PC-9 (cell line): ENCODE results near the gene CNGB1. TPM values are rescaled to one million over a fixed set of nuclear protein-coding genes. Genes with fewer than 3 reads are reported as not detected.

Experiments
- BruUV-seq: library from RNA; stranded (reverse); fragments of 400-500 nt; replicated peaks from 2 replicates; lab custom pipeline; 2021; lab: Mats Ljungman, UMichigan
- CTCF ChIA-PET: fragments of 300-600 bp; sonication (Branson Sonifier 250); formaldehyde crosslinking; loops from one replicate; lab custom pipeline; 2022; ENCODE audit warnings: antibody characterized with exemption; lab: Charles Lee
- POLR2A ChIA-PET: fragments of 300-600 bp; sonication (Branson Sonifier 250); formaldehyde crosslinking; loops from one replicate; lab custom pipeline; 2022; ENCODE audit warnings: antibody characterized with exemption; ENCODE audit not compliant: unreplicated experiment; lab: Charles Lee
- DNase-seq, 2 experiments: peaks; one replicate each; pipeline versions ENCODE4 v3.0.0 to v3.0.0-alpha.2; 2015 to 2022; ENCODE audit warnings: mixed read lengths in 1 of 2
- H2AFZ ChIP-seq: fragments of 200-600 bp; sonication (generic); 2 replicates; pipeline ENCODE4 v1.8.1; 2017; ENCODE audit warnings: antibody characterized with exemption
- H3F3A ChIP-seq: fragments of 200-600 bp; sonication (generic); 2 replicates; pipeline ENCODE4 v1.8.1; 2017; ENCODE audit warnings: antibody characterized with exemption, mild to moderate bottlenecking, low read depth; ENCODE audit not compliant: insufficient read depth
- H3K27ac ChIP-seq: fragments of 200-600 bp; sonication (generic); 2 replicates; pipeline ENCODE4 v1.6.1; 2016; ENCODE audit warnings: mixed run types
- H3K27me3 ChIP-seq: fragments of 200-600 bp; sonication (generic); 2 replicates; pipeline ENCODE4 v1.6.1; 2016; ENCODE audit warnings: low read depth, mixed run types; ENCODE audit not compliant: insufficient read depth
- H3K36me3 ChIP-seq: fragments of 200-600 bp; sonication (generic); 2 replicates; pipeline ENCODE4 v1.6.1; 2016; ENCODE audit warnings: low read depth, mixed run types
- H3K4me1 ChIP-seq: fragments of 200-600 bp; sonication (generic); replicated peaks from 2 replicates; pipeline ENCODE4 v1.6.1; 2016; ENCODE audit warnings: mixed run types; ENCODE audit not compliant: insufficient read depth
- H3K4me2 ChIP-seq: fragments of 200-600 bp; sonication (generic); 2 replicates; pipeline ENCODE4 v1.6.1; 2017; ENCODE audit warnings: mixed run types
- H3K4me3 ChIP-seq: fragments of 200-600 bp; sonication (generic); 2 replicates; pipeline ENCODE4 v1.6.1; 2016; ENCODE audit warnings: mixed run types
- H3K79me2 ChIP-seq: fragments of 200-600 bp; sonication (generic); 2 replicates; pipeline ENCODE4 v1.6.1; 2017; ENCODE audit warnings: low read depth, mixed run types
- H3K9me2 ChIP-seq: fragments of 200-600 bp; sonication (generic); 2 replicates; pipeline ENCODE4 v1.8.1; 2017; ENCODE audit warnings: mild to moderate bottlenecking; ENCODE audit not compliant: insufficient read depth
- H3K9me3 ChIP-seq: fragments of 200-600 bp; sonication (generic); 2 replicates; pipeline ENCODE4 v1.8.1; 2016; ENCODE audit warnings: low read depth; ENCODE audit not compliant: insufficient read depth
- H4K20me1 ChIP-seq: fragments of 200-600 bp; sonication (generic); 2 replicates; pipeline ENCODE4 v1.8.1; 2017; ENCODE audit not compliant: insufficient read depth
- CTCF ChIP-seq: fragments of 200-600 bp; sonication (generic); conservative IDR thresholded peaks from 2 replicates; pipeline ENCODE4 v1.6.1; 2017; ENCODE audit warnings: mixed run types, antibody characterized with exemption, mild to moderate bottlenecking, moderate library complexity
- EZH2 ChIP-seq: fragments of 200-600 bp; sonication (generic); IDR thresholded peaks from 2 replicates; pipeline ENCODE4 v1.8.0; 2017; ENCODE audit warnings: antibody characterized with exemption, low read depth
- intact Hi-C: fragments of 100-400 bp; cut with micrococcal nuclease; formaldehyde crosslinking; loops from one replicate; pipeline ENCODE4 v1.10.0; 2022; ENCODE audit not compliant: unreplicated experiment
- total RNA-seq: library from RNA; stranded (reverse); gene quantifications from 2 replicates; pipeline ENCODE4 v1.2.3, GENCODE V29; 2021

CNGB1 gene
- total RNA-seq, 1 experiment from 2014 or later: 1.1 TPM

GRCh38 chr16:57910696-57911095 lies 60.2 kb downstream of the CNGB1 start:
- H3K27me3 ChIP-seq: no peaks in the 10 kb centered on the region
- peaks cover 24% of the 10 kb centered on the region for H3K4me1 ChIP-seq
- intact Hi-C loops: no loop called here
- DNase-seq: peak in 1 of 2 experiments; percentile 64
- peak overlapping the region; percentile 36 for H3K4me2 ChIP-seq
- no peaks in the 10 kb centered on the region for H4K20me1 ChIP-seq
- peak overlapping the region; percentile 48 for H3K27ac ChIP-seq
- ChIA-PET POLR2A (no interaction called here), CTCF (no interaction called here)
- peaks cover 38% of the 10 kb centered on the region for H3F3A ChIP-seq
- no peaks in the 10 kb centered on the region for H3K79me2 ChIP-seq
- H3K36me3 ChIP-seq: no peaks in the 10 kb centered on the region
- H2AFZ ChIP-seq: no peak overlapping the region
- no TSS peak for BruUV-seq
- no peaks in the 10 kb centered on the region for H3K9me3 ChIP-seq
- H3K9me2 ChIP-seq: no peaks in the 10 kb centered on the region
- no peak for TF ChIP-seq EZH2
- no peak for TF ChIP-seq CTCF
- no peak overlapping the region for H3K4me3 ChIP-seq

GRCh38 chr16:57908409-57908987 lies 62.4 kb downstream of the CNGB1 start:
- CTCF ChIA-PET: no interaction called here
- Histone ChIP-seq H2AFZ (no peak overlapping the region), H3K36me3 (no peaks in the 10 kb centered on the region), H3K27ac (no peak overlapping the region), H3K27me3 (no peaks in the 10 kb centered on the region), H3K9me3 (no peaks in the 10 kb centered on the region), H3K79me2 (no peaks in the 10 kb centered on the region), H3K4me3 (no peak overlapping the region), H3K9me2 (no peaks in the 10 kb centered on the region), H3F3A (peaks cover 33% of the 10 kb centered on the region), H3K4me2 (no peak overlapping the region), H4K20me1 (no peaks in the 10 kb centered on the region), H3K4me1 (peaks cover 24% of the 10 kb centered on the region)
- intact Hi-C loops: no loop called here
- POLR2A ChIA-PET: no interaction called here
- TF ChIP-seq CTCF: no peak
- no peak for TF ChIP-seq EZH2
- BruUV-seq: no TSS peak
- no peak for DNase-seq

- ChIA-PET CTCF (interaction anchor here (1.0 to 1.1 kb wide), 2 partner anchors 32 to 98 kb away, joined by 3 to 4 read pairs; no protein-coding TSS in a partner anchor), POLR2A (no interaction called here)
- BruUV-seq: no TSS peak
- Histone ChIP-seq H3K9me3 (no peaks in the 10 kb centered on the region), H3K9me2 (no peaks in the 10 kb centered on the region), H3K79me2 (no peaks in the 10 kb centered on the region), H3K4me3 (no peak overlapping the region), H3K27ac (no peak overlapping the region), H3K27me3 (no peaks in the 10 kb centered on the region), H3K4me1 (peaks cover 14% of the 10 kb centered on the region), H3K36me3 (no peaks in the 10 kb centered on the region), H3F3A (peaks cover 18% of the 10 kb centered on the region), H4K20me1 (no peaks in the 10 kb centered on the region), H2AFZ (no peak overlapping the region), H3K4me2 (no peak overlapping the region)
- intact Hi-C loops: no loop called here
- no peak for TF ChIP-seq EZH2
- no peak for DNase-seq
Measured at GRCh38 chr16:57906382-57907316, 64.3 kb downstream of the CNGB1 start.
